Colonic mucosa (tissue), 4 donors: ENCODE results near the gene TECR. TPM values are rescaled to one million over a fixed set of nuclear protein-coding genes. Genes with fewer than 3 reads are reported as not detected.

Experiments
- DNase-seq: peaks from one replicate; pipeline ENCODE4 v3.0.0-alpha.2; 2020
- H3K27ac ChIP-seq: fragments of 200-600 bp; one replicate; pipeline ENCODE4 v1.8.0; 2021
- H3K27me3 ChIP-seq: fragments of 200-600 bp; one replicate; pipeline ENCODE4 v1.8.0; 2021
- H3K36me3 ChIP-seq: fragments of 200-600 bp; one replicate; pipeline ENCODE4 v1.8.0; 2021
- H3K4me1 ChIP-seq: fragments of 200-600 bp; one replicate; pipeline ENCODE4 v1.8.0; 2021; ENCODE audit warnings: mild to moderate bottlenecking
- H3K4me3 ChIP-seq: fragments of 200-600 bp; one replicate; pipeline ENCODE4 v1.8.0; 2021
- H3K9ac ChIP-seq, 2 donors: one replicate each; pipeline ENCODE4 v1.7.0; 2013; ENCODE audit warnings: control low read depth in 2 of 2, low read depth in 2 of 2, low read length in 2 of 2
- H3K9me3 ChIP-seq: fragments of 200-600 bp; one replicate; pipeline ENCODE4 v1.8.0; 2021
- CTCF ChIP-seq: fragments of 200-600 bp; IDR thresholded peaks from one replicate; pipeline ENCODE4 v1.8.0; 2022; ENCODE audit warnings: antibody characterized with exemption, mild to moderate bottlenecking
- intact Hi-C: fragments of 100-400 bp; cut with DNase I; formaldehyde crosslinking; loops from one replicate; pipeline ENCODE4 v1.14.1; 2022
- total RNA-seq, 2 donors: library from RNA; stranded (reverse); fragmentation: NEBNext Ultra II Directional in 1 of 2; extraction: Animal tissue kit (Norgen Biotek cat#: 25700) in 1 of 2; gene quantifications; one replicate each; pipeline ENCODE4 v1.2.1, GENCODE V29; 2021
- donor health status: healthy.
- donor health status: DM: no; HTN: no; CAD: no.
- donor health status: DM: no; HTN: no; CAD: no.

Gene TECR
- total RNA-seq, 2 donors from 2014 or later, result 136 to 201 TPM

GRCh38 chr19:14571695-14572490 is 42.5 kb downstream of the TECR start, which contains the start of gene NDUFB7:
TSS of gene NDUFB7 (minus strand) at chr19:14572066. CDS start at chr19:14572000, 66 bp downstream.
- peak; percentile 78 for TF ChIP-seq CTCF
- H3K4me3 ChIP-seq, result peak within 1 kb of the TSS; percentile 89
- intact Hi-C loops, result loop anchor here (5.0 kb wide), 2 partner anchors 115 to 315 kb away; partner anchors contain the start of gene OR7A17
- H3K9ac ChIP-seq, result peak within 1 kb of the TSS; percentile 91 to 94
- peaks cover 15% of the 10 kb centered on the region for H3K4me1 ChIP-seq
- no peaks in the 10 kb centered on the region for H3K27me3 ChIP-seq
- H3K27ac ChIP-seq, result peak within 1 kb of the TSS; percentile 71
- no peaks in the 10 kb centered on the region for H3K9me3 ChIP-seq
- no peaks in the 10 kb centered on the region for H3K36me3 ChIP-seq
- DNase-seq, result peak; percentile 92

- Histone ChIP-seq H3K27ac (no peak overlapping the region), H3K4me1 (peaks cover 11% of the 10 kb centered on the region), H3K27me3 (no peaks in the 10 kb centered on the region), H3K36me3 (no peaks in the 10 kb centered on the region), H3K9me3 (no peaks in the 10 kb centered on the region), H3K9ac (no peak overlapping the region), H3K4me3 (no peak overlapping the region)
- intact Hi-C loops, result no loop called here
- no peak for DNase-seq
- no peak for TF ChIP-seq CTCF
Measured at GRCh38 chr19:14575428-14575980, 46.1 kb downstream of the TECR start.

- Histone ChIP-seq H3K27ac (no peak overlapping the region), H3K36me3 (no peaks in the 10 kb centered on the region), H3K9ac (no peak overlapping the region), H3K4me3 (no peak overlapping the region), H3K27me3 (no peaks in the 10 kb centered on the region), H3K9me3 (no peaks in the 10 kb centered on the region), H3K4me1 (peaks cover 4% of the 10 kb centered on the region)
- TF ChIP-seq CTCF, result no peak
- no peak for DNase-seq
- intact Hi-C loops, result no loop called here
Measured at GRCh38 chr19:14576363-14576762, 47.0 kb downstream of the TECR start.

GRCh38 chr19:14577264-14577663 is 47.9 kb downstream of the TECR start:
- no peak for TF ChIP-seq CTCF
- H3K27ac ChIP-seq, result no peak overlapping the region
- DNase-seq, result no peak
- no peaks in the 10 kb centered on the region for H3K27me3 ChIP-seq
- H3K4me1 ChIP-seq, result peaks cover 1% of the 10 kb centered on the region
- intact Hi-C loops, result no loop called here
- H3K36me3 ChIP-seq, result no peaks in the 10 kb centered on the region
- H3K9ac ChIP-seq, result no peak overlapping the region
- no peak overlapping the region for H3K4me3 ChIP-seq
- H3K9me3 ChIP-seq, result no peaks in the 10 kb centered on the region

- no peaks in the 10 kb centered on the region for H3K9me3 ChIP-seq
- H3K4me3 ChIP-seq, result no peak overlapping the region
- intact Hi-C loops, result no loop called here
- H3K36me3 ChIP-seq, result no peaks in the 10 kb centered on the region
- no peaks in the 10 kb centered on the region for H3K4me1 ChIP-seq
- H3K27me3 ChIP-seq, result no peaks in the 10 kb centered on the region
- no peak overlapping the region for H3K27ac ChIP-seq
- no peak overlapping the region for H3K9ac ChIP-seq
- no peak for DNase-seq
- no peak for TF ChIP-seq CTCF
Measured at GRCh38 chr19:14577885-14578427, 48.6 kb downstream of the TECR start.
